Neural cell (in vitro differentiated cells): ENCODE measurements around the gene ANXA5.

Experiments used
- EZH2 ChIP-seq: fragments of 200-600, 300-800 bp; shearing (Covaris generic), sonication (generic); IDR thresholded peaks from 2 replicates; pipeline ENCODE4 v1.6.1; 2014; ENCODE audit warnings: antibody characterized with exemption, low read length, borderline replicate concordance, mild to moderate bottlenecking; ENCODE audit not compliant: insufficient read depth, poor library complexity, severe bottlenecking
- POLR2AphosphoS5 ChIP-seq: IDR thresholded peaks from 2 replicates; pipeline ENCODE4 v1.6.1; 2012
- RAD21 ChIP-seq: fragments of 450-650 bp; conservative IDR thresholded peaks from 2 replicates; pipeline ENCODE4 v1.6.1; 2014; ENCODE audit warnings: antibody characterized with exemption, mild to moderate bottlenecking, moderate library complexity
- SMC3 ChIP-seq: fragments of 450-650 bp; conservative IDR thresholded peaks from 2 replicates; pipeline ENCODE4 v1.6.1; 2014; ENCODE audit warnings: antibody characterized with exemption, mild to moderate bottlenecking, moderate library complexity; ENCODE audit not compliant: poor library complexity
- TAF1 ChIP-seq: IDR thresholded peaks from 2 replicates; pipeline ENCODE4 v1.6.1; 2012; ENCODE audit warnings: low read depth
- TF ChIP-seq, protein P1 (sequence below): fragments of 450-650 bp; IDR thresholded peaks from 2 replicates; pipeline ENCODE4 v1.5.1; 2014; ENCODE audit warnings: antibody characterized with exemption, mild to moderate bottlenecking, moderate library complexity; ENCODE audit not compliant: poor library complexity, severe bottlenecking

DNA sequence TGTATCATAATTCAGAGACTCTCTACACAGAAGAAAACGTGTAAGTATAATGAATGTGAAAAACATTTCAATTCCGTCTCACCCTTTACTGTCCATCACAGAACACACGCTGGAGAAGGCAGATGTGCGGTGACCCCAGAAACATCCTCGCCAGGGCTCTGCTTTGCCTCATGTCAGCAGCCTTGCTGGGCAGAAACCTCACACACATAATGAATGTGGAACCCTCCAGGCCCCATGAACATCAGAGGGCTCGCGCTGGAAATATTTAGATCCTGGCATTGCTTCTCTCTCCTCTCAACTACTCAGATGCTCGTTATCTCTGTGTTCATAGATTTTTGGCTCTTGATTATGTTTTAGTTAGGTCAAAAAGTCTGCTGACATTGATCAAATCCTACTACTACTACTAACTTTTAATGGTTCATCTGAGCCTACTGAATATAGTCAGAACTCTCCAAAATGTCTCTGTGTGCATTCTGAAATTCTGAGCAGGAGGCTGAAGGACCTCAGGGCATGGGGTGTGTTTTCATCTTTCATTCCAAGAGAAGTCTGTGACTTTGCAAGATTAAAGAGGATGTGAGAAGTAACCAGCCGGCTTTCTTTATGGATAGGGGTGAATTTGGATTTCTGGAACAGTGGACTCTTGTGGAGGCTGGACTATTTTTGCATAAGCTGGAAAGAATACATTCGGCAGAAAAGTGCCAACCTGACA is 41.2 kb upstream of the ANXA5 start:
- TF ChIP-seq POLR2AphosphoS5 (no peak), RAD21 (no peak), TAF1 (no peak), EZH2 (no peak), SMC3 (no peak)
- TF ChIP-seq, protein P1, sequence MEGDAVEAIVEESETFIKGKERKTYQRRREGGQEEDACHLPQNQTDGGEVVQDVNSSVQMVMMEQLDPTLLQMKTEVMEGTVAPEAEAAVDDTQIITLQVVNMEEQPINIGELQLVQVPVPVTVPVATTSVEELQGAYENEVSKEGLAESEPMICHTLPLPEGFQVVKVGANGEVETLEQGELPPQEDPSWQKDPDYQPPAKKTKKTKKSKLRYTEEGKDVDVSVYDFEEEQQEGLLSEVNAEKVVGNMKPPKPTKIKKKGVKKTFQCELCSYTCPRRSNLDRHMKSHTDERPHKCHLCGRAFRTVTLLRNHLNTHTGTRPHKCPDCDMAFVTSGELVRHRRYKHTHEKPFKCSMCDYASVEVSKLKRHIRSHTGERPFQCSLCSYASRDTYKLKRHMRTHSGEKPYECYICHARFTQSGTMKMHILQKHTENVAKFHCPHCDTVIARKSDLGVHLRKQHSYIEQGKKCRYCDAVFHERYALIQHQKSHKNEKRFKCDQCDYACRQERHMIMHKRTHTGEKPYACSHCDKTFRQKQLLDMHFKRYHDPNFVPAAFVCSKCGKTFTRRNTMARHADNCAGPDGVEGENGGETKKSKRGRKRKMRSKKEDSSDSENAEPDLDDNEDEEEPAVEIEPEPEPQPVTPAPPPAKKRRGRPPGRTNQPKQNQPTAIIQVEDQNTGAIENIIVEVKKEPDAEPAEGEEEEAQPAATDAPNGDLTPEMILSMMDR, result no peak
